Limb (tissue), 2 donors: Measurements from ENCODE around the gene ZNF837.

ENCODE experiments used
- DNase-seq, 2 donors: peaks; one replicate each; pipeline ENCODE4 v3.0.0-alpha.2; 2016; ENCODE audit errors: extremely low spot score in 2 of 2

Gene ZNF837

GRCh38 chr19:58372311-58373133, 8.3 kb downstream of the ZNF837 start:
- no peak for DNase-seq

- DNase-seq: no peak
Measured at GRCh38 chr19:58368561-58369360, 12.1 kb downstream of the ZNF837 start.

DNA sequence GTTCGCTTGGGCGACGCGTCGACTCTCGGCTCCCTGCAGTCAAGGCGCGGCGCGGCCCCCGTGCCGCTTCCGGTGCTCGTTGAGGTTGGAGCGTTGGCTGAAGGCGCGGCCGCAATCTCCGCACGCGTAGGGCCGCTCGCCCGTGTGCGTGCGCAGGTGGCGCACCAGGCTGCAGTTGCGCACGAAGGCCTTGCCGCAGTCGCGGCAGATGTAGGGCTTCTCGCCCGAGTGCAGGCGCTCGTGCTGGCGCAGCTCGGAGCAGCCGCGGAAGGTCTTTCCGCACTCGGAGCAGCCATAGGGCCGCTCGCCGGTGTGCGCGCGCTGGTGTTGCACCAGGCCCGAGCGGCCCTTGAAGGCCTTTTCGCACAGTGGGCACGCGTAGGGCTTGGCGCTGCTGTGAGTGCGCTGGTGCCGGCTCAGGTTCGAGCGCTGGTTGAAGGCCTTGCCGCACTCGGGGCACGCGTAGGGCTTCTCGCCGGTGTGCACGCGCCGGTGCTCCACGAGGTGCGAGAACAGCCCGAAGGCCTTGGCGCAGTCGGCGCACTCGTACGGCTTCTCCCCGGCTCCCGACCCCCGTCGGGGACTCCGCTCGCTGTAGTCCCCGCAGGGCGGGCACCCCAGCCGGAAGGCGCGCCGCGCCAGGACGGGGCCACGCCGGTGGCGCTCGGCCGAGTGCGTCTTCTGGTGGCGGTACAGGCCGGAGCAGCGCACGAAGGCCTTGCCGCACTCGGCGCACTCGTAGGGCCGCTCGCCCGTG, 13.0 kb downstream of the ZNF837 start:
- DNase-seq: no peak

DNA sequence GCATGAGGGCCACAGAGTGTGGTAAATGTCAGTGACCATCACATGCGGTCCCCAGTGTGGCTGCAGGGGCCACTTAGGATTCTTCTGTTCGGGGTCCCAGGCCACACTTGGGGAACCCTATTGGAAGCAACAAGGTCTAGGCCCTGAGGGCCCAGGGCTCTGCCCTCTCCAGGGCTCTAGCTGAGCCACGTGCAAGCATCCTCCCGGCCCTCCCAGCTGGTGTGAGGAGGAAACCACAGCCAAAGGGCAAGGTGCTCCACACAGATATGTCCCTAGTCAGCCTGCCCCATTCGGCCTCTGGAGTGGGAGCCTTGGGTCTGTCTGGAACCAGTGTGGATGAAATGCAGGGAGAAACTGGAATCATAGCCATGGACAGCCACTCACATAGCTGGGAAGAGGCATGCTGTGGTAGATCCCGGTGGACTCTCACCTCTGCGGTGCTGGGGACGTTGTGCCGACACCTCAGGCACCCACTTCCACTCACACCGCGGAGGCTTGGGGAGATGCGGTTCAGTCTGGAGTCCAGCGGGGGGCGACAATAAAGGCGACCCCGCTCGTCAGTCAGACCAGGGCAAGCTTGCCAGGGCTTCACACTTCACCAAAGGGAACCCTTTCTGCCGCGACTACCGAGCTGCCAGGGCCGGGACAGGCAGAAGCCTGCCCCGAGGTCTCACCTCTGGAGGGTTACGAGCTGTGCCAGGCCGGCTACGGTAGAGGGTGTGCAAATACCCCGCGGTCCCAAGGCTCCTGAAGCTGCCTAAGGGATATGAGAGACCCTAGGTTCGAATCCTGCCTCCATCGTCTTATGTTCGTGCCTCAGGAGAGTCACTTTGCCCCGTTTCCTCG, 14.0 kb downstream of the ZNF837 start:
- no peak for DNase-seq

DNA sequence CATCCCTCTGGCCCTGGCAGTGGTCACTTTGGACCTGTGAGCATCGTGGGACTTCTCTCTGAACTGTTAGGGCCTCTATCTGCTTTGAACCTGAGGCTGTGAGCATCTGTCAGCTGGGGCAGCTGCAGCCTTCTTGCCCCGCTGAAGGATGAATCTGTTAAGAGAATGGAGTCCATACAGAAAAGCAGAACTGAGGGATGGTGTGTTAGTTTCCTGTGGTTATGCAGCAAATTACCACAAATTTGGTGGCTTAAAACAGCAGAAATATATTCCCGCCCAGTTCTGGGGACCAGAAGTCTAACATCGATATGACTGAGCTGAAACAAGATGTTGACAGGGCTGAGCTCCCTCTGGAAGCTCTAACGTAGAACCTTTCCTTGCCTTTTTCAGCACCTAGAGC, 16.7 kb downstream of the ZNF837 start:
- no peak for DNase-seq

DNA sequence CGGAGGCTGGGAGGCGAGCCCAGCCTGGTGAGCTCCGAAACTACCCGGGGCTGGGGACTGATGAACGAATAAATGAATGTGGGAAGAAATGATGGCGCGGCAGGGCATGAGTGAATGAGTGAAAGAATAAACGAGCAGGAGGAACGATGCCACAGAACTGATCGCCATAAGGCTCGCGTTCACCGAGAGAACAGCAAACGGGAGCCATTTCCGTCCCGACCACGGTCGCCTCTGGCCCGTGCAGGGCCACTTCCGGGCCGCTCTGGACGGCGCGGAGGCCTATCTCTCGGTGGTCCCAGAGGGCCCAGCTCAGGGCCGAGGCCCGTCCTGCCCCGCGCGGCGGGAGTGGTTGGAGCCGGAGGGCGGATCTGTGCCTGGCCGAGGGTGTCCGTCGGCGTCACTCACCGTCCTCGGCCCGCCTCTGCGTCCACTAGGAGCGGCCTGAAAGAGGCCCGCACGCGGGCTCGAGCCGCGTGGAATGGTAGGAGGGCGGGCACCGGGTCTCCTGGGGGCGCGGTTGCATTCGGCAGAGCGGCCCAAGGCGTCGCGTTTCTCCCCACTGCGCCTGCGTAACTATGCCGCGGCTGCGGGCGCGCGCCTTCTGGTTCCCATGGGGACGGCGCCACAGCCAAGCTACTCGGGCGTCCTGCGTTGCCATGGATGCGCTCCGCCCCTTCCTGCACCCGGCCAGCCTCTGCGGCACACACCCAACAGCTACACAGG, 18.4 kb downstream of the ZNF837 start, which contains the start of gene ZNF497:
Gene ZNF497, minus strand, starts transcription at position 480 of the 723 bp plus-strand sequence. CDS start 5,116 bp downstream, outside the sequence.
- DNase-seq: peak; percentile 94 to 97

DNA sequence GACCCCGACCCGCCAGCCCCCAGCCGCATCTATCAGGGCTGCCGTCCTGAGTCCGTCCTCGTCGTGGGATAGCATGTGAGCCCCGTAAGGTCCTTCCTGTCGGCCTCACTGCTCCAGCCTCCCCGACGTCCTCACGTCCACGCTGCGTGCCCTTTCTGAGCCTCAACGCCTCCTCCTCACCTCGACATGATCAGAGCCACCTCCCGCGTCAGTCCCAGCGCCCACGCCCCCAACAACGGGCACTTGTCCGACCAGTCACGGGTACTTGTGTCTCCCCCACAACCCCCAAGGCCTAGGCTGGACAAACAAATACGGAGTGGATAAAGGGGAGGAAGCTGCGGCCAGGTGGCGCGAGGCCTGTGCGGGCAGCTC, 18.9 kb downstream of the ZNF837 start:
- DNase-seq: no peak

GRCh38 chr19:58357481-58358145, 23.2 kb downstream of the ZNF837 start:
- no peak for DNase-seq

DNA sequence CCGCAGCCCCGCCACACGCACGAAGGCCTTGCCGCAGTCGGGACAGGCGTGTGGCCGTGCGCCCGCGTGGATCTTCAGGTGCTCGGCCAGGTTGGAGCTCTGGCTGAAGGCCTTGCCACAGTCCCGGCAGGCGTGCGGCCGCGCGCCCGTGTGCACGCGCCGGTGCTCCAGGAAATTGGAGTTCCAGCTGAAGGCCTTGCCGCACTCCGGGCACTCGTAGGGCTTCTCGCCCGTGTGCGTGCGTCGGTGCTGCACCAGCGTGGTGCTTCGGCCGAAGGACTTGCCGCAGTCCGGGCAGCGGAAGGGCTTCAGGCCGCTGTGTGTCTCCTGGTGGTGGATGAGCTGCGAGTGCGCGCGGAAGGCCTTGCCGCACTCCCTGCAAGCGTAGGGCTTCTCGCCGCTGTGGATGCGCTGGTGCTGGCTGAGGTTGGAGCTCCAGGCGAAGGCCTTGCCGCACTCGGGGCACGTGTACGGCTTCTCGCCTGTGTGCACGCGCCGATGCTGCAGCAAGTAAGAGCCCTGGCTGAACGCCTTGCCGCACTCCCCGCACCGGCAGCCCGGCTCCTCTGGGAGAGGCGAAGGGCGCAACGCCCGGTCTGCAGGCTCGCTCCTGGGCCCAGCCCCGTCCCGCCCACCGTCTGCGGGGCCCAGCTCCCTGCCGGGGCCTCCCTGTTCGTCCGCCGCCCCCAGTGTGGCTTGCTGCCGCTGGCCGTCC, 23.9 kb downstream of the ZNF837 start:
- peak in 1 of 2 donors; percentile 51 for DNase-seq

DNA sequence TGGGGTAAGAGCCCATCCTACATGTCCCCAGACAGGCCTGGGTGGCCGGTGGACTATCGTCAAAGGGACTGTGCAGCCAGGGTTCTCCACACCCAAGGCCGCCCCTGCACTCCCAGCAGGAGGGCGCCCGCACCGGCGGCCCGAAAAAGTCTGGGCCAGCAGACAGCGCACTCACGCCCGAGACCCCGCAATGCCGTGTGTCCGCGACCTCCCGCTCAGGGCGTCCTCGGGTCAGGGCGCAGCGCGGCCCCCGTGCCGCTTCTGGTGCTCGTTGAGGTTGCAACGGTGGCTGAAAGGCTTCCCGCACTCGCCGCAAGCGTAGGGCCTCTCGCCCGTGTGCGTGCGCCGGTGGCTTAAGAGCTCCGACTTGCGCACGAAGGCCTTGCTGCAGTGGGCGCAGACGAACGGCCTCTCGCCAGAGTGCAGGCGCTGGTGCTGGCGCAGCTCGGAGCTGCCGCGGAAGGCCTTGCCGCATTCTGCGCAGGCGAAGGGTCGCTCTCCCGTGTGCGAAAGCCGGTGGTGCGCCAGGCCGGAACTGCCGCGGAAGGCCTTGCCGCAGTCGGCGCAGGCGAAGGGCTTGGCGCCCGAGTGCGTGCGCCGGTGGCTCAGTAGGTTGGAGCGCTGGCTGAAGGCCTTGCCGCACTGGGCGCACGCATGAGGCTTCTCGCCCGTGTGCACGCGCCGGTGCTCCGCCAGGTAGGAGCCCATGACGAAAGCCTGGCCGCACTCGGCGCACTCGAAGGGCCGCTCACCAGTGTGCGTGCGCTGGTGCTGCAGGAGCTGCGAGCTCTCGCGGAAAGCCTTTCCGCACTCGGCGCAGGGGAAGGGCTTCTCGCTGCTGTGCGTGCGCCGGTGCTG, 24.7 kb downstream of the ZNF837 start:
- no peak for DNase-seq

DNA sequence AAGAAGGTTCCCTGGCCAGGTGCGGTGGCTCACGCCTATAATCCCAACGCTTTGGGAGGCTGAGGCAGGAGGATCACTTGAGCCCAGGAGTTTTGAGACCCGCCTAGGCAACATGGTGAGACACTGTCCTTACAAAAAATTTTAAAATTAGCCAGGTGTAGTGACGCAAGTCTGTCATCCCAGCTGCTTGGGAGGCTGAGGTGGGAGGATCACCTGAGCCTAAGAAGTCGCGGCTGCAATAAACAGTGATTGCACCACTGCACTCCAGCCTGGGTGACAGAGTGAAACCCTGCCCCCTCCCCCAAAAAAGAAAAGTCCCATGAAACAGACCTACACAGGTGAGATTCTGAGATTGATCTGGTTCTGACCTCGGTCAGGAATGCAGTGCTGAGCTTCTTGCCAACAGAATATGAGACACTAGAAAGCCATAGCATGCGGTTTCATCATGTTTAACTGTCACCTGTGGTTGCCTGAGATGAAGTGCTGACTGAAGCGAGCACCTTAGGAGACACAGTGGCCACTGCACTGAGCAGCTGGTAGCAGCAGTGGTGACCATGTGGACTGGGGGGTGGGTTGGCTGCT, 25.5 kb downstream of the ZNF837 start:
- no peak for DNase-seq

- DNase-seq: no peak
Measured at GRCh38 chr19:58354478-58355030, 26.3 kb downstream of the ZNF837 start.

- no peak for DNase-seq
Measured at GRCh38 chr19:58353717-58354477, 26.9 kb downstream of the ZNF837 start.

DNA sequence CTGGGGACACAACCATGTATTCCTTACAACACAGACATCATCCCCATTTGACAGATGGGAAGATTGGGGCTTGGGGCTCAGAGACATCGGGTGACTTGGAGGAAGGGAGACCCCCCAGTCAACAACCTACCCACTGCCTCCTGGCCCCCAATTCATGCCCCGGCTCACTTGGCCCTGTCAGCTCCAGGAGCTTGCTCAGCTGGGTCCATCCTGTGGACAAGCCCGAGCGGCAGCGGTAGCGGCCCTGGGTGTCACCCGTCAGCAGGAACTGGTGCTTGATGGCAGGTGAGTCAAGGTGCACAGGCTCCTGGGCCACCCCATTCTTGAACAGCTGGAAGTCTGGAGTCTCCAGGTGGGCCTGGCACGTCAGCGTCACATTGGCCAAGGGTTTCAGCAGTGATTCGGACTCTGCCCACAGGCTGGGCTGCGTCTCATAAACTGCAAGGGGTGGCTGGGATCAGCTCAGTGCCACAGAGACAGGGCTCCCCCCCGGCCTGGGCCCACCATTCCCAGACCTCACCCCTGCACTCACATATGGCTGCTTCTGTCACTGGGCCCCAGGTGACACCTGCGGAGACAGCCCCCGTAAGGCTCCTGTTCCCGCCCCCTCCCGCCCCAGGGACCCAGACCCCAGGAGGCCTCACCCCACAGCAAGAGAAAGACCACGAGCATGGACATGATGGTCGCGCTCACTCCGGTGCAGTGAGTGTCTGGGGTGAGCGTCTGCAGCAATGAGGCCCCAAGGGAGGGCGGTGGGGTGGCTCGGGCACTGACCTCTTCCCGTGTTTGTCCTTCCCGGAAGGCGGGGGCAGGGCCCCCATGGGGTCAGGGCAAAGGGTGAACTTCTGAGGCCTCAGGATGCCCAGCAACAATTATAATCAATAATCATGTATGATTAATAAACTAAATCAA, 27.8 kb downstream of the ZNF837 start, which contains the start of gene A1BG:
Gene A1BG, minus strand, starts transcription at position 733 of the 912 bp plus-strand sequence. Its CDS starts 55 bp downstream, at position 678.
- DNase-seq: no peak

GRCh38 chr19:58351990-58352755, 28.7 kb downstream of the ZNF837 start:
- DNase-seq: no peak
